HCT116 (cell line): Measurements from ENCODE around the gene CERS6. TPM values are rescaled to one million over a fixed set of nuclear protein-coding genes. Genes with fewer than 3 reads are reported as not detected.

ENCODE experiments used
- CBX3 ChIP-seq: IDR thresholded peaks from 2 replicates; pipeline ENCODE4 v1.6.1; 2012; ENCODE audit warnings: low read depth
- JUND ChIP-seq: IDR thresholded peaks from 2 replicates; pipeline ENCODE4 v1.6.1; 2012
- YY1 ChIP-seq: IDR thresholded peaks from 2 replicates; pipeline ENCODE4 v1.6.1; 2011; ENCODE audit warnings: low read length, low read depth, moderate library complexity, mild to moderate bottlenecking; ENCODE audit not compliant: insufficient replicate concordance; ENCODE audit errors: extremely low read depth
- microRNA-seq: library from miRNA; unstranded; fragments of <30 nt; microRNA quantifications from one replicate; pipeline ENCODE4, GENCODE V29; 2016; ENCODE audit warnings: borderline number of aligned reads
- total RNA-seq: library from RNA; stranded (reverse); gene quantifications from one replicate; pipeline ENCODE4 v1.2.1, GENCODE V29; 2021; ENCODE audit not compliant: unreplicated experiment
- TF ChIP-seq, protein P1 (sequence below): IDR thresholded peaks from 2 replicates; pipeline ENCODE4 v1.6.1; 2012

Gene CERS6
- total RNA-seq, 1 experiment from 2014 or later: 37.0 TPM

DNA sequence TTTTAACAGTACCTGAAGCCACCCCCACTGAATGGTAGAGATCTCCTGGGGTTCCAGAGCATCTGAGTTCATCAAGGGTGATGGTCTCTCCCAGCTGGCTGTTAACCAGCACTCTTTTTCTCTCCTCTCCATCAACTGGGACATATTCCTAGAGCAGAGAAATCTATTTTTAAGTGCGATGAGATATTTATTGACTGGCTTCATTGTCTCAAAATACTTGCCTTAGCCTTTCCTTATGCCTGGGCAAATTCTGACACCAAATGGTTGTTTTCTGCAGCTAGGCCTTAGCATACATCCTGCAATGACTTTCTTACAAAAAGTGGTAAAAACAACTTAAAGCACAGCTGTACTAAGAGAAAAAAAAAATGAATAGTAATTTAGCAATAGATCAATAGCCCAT, 365.9 kb downstream of the CERS6 start (continued):
- TF ChIP-seq YY1 (no peak), JUND (no peak), CBX3 (no peak)
- TF ChIP-seq, protein P1, sequence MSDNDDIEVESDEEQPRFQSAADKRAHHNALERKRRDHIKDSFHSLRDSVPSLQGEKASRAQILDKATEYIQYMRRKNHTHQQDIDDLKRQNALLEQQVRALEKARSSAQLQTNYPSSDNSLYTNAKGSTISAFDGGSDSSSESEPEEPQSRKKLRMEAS: no peak

Small RNA genes lying within 50 kb of the gene (microRNA-seq; reads per million reads assigned to microRNA genes)
- gene MIR4774: 1.2 reads per million

Other genes starting within 250 kb of the CERS6 start
- 118 TPM for gene STK39, start 208.7 kb upstream of the CERS6 start, total RNA-seq